NCI-H2196 (cell line): ENCODE measurements around the gene SPC24.
A peak's percentile ranks its signal among the peaks of the same experiment; 100 is the strongest.
"Not testable (repeated sequence)": the region's sequence is repeated elsewhere in the genome, so short reads cannot be mapped to it uniquely, and the experiment has no call there.

Source experiments
- DNase-seq: peaks from one replicate; lab custom pipeline; 2025; ENCODE audit not compliant: unreplicated experiment; lab: John Stamatoyannopoulos, UW

The SPC24 gene

DNA sequence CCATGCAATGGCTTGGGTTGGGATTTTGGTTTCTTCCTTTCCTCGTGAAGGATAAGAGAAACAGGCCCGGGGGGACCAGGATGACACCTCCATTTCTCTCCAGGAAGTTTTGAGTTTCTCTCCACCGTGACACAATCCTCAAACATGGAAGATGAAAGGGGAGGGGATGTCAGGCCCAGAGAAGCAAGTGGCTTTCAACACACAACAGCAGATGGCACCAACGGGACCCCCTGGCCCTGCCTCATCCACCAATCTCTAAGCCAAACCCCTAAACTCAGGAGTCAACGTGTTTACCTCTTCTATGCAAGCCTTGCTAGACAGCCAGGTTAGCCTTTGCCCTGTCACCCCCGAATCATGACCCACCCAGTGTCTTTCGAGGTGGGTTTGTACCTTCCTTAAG, 24.1 kb downstream of the SPC24 start:
- DNase-seq = no peak

DNA sequence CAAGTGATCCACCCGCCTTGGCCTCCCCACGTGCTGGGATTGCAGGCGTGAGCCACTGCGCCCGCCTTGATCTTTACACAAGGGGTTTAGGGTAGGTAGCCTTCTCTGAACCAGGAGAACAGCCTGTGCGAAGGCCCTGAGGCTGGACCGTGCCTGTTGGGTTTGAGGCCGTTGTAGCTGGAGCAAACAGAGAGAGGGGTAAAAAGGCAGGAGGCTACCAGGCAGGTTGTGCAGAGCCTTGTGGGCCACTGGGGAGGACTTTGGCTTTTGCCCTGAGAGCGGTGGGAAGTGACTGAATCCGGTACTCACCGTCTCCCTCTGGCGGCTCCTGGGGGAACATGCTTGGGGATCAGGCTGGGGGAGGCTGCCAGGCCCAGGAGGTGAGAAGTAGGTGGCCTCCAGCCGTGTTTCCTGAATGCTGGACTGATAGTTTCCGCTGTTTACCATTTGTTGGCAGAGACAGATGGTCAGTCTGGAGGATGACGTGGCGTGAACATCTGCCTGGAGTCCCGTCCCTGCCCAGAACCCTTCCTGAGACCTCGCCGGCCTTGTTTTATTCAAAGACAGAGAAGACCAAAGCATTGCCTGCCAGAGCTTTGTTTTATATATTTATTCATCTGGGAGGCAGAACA, 24.6 kb downstream of the SPC24 start:
- DNase-seq = peak; percentile 87

DNA sequence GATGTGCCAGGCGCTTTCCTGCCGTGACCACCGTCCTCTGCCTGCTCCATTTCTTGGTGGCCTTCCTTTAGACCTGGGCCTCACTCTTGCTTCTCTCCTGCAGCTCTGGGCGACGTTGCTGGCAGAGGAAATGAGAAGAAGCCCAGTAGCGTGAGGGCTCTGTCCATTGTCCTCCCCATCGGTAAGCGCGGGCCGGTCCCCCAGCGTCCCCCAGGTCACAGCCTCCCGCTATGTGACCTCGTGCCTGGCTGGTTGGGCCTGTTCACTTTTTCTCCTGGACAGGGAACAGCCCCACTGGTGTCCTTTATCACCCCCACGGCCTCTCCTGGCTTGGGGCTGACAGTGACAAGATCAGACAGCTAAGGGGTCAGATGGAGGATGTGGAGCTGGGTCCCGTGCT, 27.7 kb downstream of the SPC24 start:
- DNase-seq = no peak

DNA sequence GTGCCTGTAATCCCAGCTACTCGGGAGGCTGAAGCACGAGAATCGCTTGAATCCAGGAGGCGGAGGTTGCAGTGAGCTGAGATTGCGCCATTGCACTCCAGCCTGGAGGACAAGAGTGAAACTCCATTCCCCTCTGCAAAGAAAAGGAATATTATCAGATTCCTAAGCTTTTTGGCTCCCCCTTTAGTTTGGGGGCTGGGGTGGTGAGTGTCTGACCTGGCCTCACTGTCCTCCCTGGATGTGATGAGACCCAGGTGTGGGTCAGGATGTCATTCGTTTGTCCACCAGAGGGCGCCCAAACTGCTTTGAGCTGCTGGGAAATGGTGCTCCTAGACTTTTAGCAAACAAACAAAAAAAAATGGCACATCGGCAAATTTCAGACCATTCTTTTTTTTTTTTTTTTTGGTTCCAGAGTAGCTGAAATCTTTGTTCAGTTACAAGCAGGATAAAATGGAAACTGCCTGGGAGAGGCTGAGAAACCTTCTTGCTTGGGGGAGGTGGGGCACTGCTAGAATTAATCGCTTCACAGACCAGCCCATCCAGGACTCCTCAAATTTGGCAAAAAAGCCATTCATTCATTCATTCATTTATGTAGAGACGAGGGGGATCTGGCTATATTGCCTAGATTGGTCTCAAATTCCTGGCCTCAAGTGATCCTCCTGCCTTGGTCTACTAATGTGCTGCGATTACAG, 29.4 kb downstream of the SPC24 start:
- peak; percentile 84 for DNase-seq

DNA sequence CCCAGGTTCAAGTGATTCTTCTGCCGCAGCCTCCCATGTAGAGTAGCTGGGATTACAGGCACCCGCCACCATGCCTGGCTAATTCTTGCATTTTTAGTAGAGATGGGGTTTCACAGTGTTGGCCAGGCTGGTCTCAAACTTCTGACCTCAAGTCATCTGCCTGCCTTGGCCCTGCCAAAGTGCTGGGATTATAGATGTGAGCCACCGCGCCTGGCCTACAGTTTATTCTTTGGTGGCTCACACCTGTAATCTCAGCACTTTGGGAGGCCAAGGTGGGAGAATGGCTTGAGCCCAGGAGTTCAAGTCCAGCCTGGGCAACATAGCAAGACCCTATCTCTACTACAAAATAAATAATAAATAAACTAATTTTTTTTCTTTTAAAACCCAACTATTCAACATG, 31.4 kb downstream of the SPC24 start:
- DNase-seq = not testable (repeated sequence)

DNA sequence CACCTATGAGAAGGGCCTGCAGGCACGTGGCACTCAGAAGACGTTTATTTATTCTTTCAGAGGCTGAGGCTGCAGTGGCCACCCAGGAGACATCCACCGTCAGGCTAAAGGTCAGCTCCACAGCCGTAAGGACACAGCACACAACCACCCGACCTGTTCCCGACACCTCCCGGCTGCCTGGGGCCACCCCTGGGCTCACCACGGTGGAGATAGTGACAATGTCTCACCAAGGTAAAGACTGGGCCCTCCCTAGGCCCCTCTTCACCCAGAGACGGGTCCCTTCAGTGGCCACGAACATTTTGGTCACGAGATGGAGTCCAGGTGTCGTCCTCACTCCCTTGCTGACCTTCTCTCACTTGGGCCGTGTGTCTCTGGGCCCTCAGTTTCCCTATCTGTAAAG, 32.5 kb downstream of the SPC24 start:
- DNase-seq = no peak

DNA sequence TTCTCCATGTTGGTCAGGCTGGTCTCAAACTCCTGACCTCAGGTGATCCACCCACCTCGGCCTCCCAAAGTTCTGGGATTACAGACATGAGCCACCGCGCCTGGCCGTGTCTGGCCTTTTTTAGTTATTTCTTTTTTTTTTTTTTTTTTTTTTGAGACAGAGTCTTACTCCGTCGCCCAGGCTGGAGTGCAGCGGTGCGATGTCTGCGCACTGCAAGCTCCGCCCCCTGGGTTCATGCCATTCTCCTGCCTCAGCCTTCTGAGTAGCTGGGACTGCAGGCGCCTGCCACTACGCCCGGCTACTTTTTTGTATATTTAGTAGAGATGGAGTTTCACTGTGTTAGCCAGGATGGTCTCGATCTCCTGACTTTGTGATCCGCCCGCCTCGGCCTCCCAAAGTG, 33.6 kb downstream of the SPC24 start:
- DNase-seq = not testable (repeated sequence)

DNA sequence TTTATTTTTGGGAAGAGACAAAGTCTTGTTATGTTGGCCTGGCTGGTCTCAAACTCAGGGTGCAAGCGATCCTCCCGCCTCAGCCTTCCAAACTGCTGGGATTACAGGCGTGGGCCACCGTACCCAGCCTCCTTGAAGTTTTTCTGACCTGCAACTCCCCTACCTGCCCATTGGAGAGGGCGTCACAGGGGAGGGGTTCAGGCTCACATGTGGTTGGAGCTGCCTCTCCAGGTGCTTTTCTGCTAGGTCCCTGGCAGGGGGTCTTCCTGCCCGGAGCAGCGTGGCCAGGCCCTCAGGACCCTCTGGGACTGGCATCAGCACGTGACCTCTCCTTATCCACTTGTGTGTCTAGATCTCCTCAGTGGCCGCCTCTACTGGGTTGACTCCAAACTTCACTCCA, 39.1 kb downstream of the SPC24 start:
- DNase-seq = no peak

DNA sequence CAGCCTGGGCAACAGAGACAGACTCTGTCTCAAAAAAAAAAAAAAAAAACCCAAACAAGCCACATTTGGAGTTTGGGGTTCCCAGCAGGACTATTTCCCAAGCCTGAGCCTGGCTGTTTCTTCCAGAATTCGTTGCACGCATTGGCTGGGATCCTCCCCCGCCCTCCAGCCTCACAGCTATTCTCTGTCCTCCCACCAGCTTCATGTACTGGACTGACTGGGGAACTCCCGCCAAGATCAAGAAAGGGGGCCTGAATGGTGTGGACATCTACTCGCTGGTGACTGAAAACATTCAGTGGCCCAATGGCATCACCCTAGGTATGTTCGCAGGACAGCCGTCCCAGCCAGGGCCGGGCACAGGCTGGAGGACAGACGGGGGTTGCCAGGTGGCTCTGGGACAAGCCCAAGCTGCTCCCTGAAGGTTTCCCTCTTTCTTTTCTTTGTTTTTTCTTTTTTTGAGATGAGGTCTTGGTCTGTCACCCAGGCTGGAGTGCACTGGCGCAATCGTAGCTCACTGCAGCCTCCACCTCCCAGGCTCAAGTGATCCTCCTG, 39.6 kb downstream of the SPC24 start:
- DNase-seq = no peak

DNA sequence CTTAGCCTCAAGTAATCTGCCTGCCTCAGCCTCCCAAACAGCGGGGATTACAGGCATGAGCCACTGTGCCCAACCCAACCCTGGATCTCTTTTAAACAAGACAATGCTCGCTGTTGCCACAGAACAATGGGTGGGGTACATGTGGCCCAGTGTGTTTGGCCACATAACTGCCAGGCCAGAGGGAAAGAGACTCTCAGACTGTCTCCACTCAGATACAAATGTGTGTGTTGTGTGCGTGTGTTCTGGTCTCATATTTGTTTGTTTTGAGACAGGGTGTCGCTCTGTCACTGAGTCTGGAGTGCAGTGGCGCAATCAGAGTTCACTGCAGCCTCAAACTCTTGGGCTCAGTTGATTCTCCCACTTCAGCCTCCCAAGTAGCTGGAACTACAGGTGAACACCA, 40.5 kb downstream of the SPC24 start:
- DNase-seq = no peak

DNA sequence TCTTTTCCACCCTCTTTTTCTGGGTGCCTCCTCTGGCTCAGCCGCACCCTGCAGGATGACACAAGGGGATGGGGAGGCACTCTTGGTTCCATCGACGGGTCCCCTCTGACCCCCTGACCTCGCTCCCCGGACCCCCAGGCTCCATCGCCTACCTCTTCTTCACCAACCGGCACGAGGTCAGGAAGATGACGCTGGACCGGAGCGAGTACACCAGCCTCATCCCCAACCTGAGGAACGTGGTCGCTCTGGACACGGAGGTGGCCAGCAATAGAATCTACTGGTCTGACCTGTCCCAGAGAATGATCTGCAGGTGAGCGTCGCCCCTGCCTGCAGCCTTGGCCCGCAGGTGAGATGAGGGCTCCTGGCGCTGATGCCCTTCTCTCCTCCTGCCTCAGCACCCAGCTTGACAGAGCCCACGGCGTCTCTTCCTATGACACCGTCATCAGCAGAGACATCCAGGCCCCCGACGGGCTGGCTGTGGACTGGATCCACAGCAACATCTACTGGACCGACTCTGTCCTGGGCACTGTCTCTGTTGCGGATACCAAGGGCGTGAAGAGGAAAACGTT, 42.4 kb downstream of the SPC24 start:
- DNase-seq = no peak

DNA sequence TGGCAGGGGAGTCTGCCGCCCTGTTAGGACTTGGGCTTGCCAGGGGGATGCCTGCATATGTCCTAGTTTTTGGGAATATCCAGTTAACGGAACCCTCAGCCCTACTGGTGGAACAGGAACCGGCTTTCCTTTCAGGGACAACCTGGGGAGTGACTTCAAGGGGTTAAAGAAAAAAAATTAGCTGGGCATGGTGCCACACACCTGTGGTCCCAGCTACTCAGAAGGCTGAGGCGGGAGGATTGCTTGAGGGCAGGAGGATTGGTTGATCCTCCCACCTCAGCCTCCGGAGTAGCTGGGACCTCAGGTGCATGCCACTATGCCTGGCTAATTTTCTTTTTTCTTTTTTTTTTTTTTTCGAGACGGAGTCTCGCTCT, 43.8 kb downstream of the SPC24 start:
- no peak for DNase-seq

DNA sequence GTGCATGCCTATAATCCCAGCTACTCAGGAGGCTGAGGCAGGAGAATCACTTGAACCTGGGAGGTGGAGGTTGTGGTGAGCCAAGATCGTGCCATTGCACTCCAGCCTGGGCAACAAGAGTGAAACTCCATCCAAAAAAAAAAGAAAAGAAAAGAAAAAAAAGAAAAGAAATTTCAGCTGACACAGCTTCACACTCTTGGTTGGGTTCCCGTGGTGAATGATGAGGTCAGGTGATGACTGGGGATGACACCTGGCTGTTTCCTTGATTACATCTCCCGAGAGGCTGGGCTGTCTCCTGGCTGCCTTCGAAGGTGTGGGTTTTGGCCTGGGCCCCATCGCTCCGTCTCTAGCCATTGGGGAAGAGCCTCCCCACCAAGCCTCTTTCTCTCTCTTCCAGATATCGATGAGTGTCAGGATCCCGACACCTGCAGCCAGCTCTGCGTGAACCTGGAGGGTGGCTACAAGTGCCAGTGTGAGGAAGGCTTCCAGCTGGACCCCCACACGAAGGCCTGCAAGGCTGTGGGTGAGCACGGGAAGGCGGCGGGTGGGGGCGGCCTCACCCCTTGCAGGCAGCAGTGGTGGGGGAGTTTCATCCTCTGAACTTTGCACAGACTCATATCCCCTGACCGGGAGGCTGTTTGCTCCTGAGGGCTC, 44.3 kb downstream of the SPC24 start:
- DNase-seq = no peak

DNA sequence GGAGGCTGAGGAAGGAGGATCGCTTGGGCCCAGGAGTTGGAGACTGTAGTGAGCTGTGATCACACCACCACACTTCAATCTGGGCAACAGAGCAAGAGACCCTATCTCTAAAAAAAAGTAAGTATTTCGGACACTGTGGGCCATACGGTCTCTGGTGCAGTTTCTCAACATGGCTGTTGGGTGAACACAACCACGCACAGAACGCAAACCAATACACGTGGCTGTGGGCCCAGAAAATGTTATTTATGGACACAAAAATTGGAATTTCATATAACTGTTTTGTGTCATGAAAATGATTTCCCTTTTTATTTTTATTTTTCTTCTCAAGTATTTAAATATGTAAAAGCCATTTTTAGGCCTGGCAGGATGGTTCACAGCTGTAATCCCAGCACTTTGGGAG, 46.8 kb downstream of the SPC24 start:
- no peak for DNase-seq

DNA sequence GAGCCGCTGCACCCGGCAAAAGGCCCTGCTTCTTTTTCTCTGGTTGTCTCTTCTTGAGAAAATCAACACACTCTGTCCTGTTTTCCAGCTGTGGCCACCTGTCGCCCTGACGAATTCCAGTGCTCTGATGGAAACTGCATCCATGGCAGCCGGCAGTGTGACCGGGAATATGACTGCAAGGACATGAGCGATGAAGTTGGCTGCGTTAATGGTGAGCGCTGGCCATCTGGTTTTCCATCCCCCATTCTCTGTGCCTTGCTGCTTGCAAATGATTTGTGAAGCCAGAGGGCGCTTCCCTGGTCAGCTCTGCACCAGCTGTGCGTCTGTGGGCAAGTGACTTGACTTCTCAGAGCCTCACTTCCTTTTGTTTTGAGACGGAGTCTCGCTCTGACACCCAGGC, 49.1 kb downstream of the SPC24 start:
- DNase-seq = no peak

DNA sequence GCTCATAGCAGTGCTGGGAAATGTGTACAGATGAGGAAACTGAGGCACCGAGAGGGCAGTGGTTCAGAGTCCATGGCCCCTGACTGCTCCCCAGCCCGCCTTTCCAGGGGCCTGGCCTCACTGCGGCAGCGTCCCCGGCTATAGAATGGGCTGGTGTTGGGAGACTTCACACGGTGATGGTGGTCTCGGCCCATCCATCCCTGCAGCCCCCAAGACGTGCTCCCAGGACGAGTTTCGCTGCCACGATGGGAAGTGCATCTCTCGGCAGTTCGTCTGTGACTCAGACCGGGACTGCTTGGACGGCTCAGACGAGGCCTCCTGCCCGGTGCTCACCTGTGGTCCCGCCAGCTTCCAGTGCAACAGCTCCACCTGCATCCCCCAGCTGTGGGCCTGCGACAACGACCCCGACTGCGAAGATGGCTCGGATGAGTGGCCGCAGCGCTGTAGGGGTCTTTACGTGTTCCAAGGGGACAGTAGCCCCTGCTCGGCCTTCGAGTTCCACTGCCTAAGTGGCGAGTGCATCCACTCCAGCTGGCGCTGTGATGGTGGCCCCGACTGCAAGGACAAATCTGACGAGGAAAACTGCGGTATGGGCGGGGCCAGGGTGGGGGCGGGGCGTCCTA, 50.5 kb downstream of the SPC24 start:
- DNase-seq = no peak

DNA sequence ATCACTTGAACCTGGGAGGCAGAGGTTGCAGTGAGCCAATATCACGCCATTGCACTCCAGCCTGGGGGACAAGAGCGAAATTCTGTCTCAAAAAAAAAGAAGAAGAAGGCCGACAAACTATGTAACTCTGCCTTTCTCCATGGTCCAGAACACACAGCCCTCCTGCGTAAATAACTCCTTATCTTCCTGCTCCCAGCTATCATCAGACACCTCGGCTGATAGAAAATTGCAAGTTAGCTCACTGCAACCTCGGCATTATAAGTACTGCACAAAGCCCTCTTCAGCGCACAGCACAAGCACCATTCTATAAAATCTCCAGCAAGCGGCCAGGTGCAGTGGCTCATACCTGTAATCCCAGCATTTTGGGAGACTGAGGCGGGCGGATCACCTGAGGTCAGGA, 51.9 kb downstream of the SPC24 start:
- not testable (repeated sequence) for DNase-seq

DNA sequence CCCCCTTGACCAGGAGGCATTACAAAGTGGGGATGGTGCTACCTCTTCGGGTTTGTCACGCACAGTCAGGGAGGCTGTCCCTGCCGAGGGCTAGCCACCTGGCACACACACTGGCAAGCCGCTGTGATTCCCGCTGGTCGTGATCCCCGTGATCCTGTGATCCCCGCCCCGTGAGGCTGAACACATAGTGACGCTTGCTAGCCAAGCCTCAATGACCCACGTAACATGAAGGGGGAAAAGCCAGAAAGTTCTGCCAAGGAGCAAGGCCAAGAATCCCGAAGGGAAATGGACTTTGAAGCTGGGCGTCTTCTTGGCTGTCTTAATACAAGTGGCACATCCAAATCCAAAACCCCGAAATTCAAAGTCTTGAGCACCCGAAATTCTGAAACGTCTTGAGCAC, 52.6 kb downstream of the SPC24 start:
- no peak for DNase-seq

DNA sequence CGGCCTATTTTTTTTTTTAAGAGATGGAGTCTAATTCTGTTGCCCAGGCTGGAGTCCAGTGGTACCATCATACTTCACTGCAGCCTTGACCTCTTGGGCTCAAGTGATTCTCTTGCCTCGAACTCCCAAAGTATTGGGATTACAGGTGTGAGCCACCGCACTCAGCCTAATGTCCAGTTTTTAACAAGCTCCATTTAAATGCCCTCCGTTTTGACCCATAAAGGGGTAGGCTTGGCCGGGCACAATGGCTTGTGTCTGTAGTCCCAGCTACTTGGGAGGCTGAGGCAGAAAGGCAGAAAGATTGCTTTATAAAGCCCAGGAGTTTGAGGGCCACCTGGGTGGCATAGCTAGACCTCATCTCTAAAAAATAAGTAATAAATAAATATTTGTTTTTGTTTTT, 54.5 kb downstream of the SPC24 start:
- DNase-seq = no peak

DNA sequence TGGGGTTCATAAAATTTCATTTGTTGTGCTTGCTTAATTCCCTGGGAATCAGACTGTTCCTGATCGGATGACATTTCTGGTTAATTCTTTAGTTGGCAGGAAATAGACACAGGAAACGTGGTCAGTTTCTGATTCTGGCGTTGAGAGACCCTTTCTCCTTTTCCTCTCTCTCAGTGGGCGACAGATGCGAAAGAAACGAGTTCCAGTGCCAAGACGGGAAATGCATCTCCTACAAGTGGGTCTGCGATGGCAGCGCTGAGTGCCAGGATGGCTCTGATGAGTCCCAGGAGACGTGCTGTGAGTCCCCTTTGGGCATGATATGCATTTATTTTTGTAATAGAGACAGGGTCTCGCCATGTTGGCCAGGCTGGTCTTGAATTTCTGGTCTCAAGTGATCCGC, 55.5 kb downstream of the SPC24 start:
- DNase-seq = no peak

DNA sequence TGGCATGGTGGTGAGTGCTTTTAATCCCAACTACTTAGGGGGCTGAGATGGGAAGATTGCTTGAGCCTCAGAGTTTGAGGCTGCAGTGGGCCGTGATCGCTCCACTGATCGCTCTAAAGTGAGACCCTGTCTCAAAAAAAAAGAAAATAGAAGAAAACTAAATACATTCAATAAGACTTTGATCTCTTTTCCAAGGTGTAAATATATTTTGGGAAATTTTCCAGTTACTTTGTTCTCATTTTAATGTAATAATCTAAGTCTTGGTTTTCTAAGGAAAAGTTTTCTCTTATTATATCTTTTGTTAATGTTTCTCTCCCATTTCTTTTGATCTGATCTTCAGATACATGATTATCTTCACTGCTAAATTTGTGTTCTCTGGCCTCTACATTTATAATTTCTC, 56.7 kb downstream of the SPC24 start:
- no peak for DNase-seq

DNA sequence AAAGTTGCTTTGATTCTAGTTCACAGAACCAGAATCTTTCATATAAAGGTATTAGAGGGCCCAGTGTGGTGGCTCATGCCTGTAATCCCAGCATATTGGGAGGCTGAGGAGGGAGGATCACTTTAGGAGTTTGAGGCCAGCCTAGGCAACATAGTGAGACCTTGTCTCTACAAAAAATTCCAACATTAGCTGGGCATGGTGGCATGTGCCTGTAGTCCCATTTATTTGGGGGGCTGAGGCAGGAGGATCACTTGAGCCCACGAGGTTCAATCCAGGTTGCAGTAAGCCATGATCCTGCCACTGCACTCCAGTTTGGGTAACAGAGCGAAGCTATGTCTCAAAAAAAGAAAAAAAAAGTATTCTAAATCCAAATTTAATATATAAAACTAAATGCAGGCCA, 57.3 kb downstream of the SPC24 start:
- DNase-seq = no peak
